ENCODE measurements around the gene G6PD.

G6PD gene

DNA sequence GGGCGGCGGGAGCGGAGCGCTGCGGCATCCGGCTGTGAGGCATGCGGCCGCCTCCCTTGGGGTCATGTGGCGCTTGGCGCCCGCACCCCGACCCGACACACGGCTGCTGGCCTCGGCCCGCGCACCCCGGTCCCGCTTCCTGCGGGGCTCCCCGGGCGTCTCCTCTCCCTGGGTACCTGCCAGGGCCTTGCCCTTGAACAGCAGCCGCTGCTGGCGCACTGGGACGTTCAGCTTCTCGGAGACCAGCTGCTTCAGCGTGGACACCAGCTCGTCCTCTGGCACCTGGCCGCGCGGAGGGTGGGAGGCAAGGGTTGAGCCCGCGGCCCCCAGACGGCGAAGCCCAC, 60.6 kb downstream of the G6PD start:
- TF ChIP-seq, protein P1, sequence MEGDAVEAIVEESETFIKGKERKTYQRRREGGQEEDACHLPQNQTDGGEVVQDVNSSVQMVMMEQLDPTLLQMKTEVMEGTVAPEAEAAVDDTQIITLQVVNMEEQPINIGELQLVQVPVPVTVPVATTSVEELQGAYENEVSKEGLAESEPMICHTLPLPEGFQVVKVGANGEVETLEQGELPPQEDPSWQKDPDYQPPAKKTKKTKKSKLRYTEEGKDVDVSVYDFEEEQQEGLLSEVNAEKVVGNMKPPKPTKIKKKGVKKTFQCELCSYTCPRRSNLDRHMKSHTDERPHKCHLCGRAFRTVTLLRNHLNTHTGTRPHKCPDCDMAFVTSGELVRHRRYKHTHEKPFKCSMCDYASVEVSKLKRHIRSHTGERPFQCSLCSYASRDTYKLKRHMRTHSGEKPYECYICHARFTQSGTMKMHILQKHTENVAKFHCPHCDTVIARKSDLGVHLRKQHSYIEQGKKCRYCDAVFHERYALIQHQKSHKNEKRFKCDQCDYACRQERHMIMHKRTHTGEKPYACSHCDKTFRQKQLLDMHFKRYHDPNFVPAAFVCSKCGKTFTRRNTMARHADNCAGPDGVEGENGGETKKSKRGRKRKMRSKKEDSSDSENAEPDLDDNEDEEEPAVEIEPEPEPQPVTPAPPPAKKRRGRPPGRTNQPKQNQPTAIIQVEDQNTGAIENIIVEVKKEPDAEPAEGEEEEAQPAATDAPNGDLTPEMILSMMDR (IDR thresholded peaks at IDR 0.05; ENCODE audit: low read depth, low read length, missing control alignments), result no peak
- DNase-seq (ENCODE audit: low read depth), result no peak
- peak overlapping the region; percentile 81 for H3K4me3 ChIP-seq (ENCODE audit: low read depth, low read length)

DNA sequence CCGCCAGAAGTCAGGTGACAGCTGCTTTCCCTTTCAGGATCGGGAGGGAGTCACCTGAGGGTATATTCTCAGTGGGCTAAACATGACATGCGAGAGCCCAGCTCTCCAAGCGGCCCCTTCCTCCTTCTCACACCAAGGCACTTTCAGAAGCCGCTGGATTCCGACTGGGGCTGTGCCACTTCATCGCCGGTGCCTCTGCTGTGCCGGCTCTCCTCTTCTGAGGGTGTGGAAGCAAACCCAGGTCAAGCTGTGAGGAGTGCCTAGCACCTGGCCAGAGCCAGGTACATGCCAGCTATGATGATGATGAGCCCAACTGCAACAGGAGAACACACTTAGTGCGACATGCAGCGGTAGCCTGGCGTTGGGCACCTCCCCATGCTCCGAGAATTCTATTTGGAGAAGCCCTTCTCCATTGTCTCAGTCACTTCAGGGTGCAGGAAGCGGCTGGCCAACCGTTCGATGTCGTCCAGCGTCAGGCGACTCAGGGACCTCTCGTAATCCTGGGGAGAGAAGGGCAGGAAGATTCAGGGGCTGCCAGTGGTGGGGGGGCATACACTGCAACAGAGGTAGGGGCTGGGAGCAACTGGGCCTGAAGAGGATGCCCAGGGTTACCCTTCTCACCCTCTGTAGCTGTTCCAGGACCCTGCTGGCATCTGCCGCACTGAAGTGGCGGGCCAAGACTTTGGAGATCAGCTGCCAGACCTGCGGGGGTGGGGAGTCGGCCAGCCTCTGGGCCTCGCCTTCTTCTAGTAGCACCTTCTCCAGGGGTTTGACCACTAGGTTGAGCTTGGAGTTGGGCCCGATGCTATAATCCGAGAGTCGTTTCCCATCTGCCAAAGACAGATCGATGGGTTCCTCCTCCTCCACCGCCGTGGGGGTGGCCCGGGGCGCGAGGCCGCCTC, 61.2 kb downstream of the G6PD start:
- no peak for DNase-seq (ENCODE audit: low read depth)
- TF ChIP-seq, protein P1 (IDR thresholded peaks at IDR 0.05; ENCODE audit: low read depth, low read length, missing control alignments), result no peak
- H3K4me3 ChIP-seq (ENCODE audit: low read depth, low read length), result peak overlapping the region; percentile 81

DNA sequence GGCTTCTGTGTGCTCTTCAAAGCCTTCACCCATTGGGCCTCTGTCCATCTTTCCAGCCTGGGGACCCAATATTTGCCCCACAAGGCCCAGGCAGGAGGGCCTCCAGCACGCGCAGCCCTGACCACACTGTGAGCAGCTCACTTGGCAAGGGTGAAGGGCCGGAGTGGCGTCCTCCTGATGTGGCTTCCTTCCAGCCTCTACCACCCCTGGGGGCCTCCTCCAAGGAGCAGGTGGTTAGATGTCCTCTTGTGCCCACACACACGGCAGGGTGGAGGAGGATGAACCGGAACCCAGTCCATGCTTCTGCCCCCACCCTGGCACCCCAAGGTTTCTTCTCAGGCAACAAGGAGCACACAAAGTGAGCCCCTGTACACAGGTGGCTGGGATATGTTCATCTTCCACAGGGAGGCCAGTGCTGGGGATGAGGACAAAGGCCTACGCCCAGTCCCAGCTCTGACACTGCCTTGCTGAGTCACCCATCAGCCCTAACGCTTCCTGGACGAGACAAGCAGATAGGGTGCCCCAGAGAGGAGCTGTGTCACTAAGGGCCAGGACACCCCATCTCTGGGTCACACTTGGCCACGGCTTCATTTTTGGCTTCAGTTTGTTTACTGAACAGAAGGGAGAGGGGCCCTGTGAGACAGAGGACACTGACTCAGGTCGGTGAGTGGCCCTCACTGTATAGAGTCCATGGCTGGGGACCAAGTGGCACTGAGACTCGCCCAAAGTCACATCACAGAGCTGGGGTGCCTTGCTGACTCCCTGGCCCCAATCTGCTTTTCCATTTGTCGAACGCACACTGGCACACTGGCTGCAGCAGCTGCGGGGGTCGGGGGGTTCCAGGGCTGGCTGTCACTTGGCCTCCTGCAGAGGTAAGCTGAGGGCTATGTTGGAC, 62.1 kb downstream of the G6PD start:
- no peak overlapping the region; the same call in 1 of the 2 replicates for H3K4me3 ChIP-seq (ENCODE audit: low read depth, low read length)
- DNase-seq (ENCODE audit: low read depth), result no peak
- TF ChIP-seq, protein P1 (IDR thresholded peaks at IDR 0.05; ENCODE audit: low read depth, low read length, missing control alignments), result no peak

DNA sequence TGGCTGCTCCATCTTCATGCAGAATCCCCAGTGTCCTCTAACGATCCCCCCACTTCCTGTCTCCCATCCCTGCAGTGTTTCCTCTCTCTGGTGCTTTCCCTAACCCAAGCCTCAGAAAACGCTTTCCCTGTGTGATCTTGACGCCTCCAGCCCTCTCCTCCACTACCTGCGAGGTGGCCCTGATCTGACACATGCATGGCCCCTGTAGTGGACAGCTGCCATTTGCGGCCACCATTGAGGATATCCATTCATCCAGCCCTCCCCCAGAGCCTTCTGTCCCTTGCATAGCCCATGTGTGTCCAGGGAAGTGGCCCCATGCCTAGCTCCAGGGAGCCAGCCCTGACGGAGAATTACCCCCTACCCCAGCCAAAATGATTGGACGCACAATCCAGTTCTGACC, 63.3 kb downstream of the G6PD start:
- DNase-seq (ENCODE audit: low read depth), result no peak
- no peak overlapping the region for H3K4me3 ChIP-seq (ENCODE audit: low read depth, low read length)
- TF ChIP-seq, protein P1 (IDR thresholded peaks at IDR 0.05; ENCODE audit: low read depth, low read length, missing control alignments), result no peak

DNA sequence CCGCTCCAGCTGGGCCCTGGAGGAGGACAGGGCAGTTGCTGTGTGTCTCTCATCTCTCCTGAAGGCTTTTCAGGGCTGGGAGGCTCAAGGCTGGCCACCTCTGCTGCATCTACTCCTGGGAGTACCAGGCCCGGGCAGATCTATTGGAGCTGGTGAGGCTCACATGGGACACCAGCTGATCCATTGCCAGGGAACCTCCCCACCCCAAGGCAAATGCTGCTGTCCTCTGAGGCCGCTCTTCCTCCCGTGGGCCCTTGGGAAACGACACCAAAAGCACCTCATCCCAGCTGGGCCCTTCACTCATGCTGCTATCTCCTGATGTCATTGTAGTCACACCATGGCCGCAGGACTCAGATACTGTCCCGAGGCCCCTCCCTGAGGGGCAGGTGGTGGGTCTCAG, 63.9 kb downstream of the G6PD start:
- DNase-seq (ENCODE audit: low read depth), result no peak
- H3K4me3 ChIP-seq (ENCODE audit: low read depth, low read length), result no peak overlapping the region
- TF ChIP-seq, protein P1 (IDR thresholded peaks at IDR 0.05; ENCODE audit: low read depth, low read length, missing control alignments), result no peak

DNA sequence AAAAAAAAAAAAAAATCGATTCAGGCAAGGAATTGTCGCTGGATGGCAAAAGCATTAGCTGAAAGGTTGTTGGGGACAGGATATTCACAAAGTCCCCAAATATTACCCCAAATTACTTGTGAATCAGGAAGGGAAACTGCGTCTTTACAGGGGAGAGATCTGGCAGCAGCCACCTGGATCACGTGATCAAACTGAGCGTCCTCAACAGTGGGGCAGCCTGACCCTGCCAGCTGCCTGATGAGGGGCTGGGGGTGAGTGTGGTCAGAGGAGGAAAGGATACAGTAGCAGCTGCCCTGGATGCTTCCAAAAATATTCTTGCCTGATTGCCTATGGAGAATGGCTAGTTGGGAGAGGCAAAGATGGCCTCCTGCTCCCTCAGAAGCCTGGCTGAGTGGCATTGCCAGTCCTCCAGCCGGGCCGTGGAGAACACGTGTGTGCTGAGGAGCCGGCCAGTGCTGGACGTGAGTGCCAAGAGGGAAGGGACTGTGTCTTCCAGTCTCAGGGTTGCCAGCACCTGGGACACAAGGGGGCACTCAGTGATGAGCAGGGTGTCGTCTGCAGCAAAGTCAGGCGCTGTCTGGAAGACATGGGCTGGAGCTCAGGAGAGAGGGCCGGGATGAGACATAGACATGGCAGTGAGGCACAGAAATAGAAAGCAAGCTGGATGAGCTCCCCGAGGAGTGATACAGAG, 64.6 kb downstream of the G6PD start:
- no peak overlapping the region for H3K4me3 ChIP-seq (ENCODE audit: low read depth, low read length)
- DNase-seq (ENCODE audit: low read depth), result no peak
- TF ChIP-seq, protein P1 (IDR thresholded peaks at IDR 0.05; ENCODE audit: low read depth, low read length, missing control alignments), result no peak

All from GM12864 (cell line).